ENCODE results near the gene C2orf80.

- TF ChIP-seq SPI1 (IDR thresholded peaks at IDR 0.05; ENCODE audit: borderline replicate concordance, low read depth, low read length), result no peak
- no peak for TF ChIP-seq HDGF (IDR thresholded peaks at IDR 0.05)
- TF ChIP-seq POLR2A (conservative IDR thresholded peaks at IDR 0.05), result no peak
- TF ChIP-seq FOS (IDR thresholded peaks at IDR 0.05; ENCODE audit: extremely low read depth, insufficient read length), result no peak
- TF ChIP-seq ZNF232 (CRISPR knock-in tag; IDR thresholded peaks at IDR 0.05), result no peak
- TF ChIP-seq CREB1 (IDR thresholded peaks at IDR 0.05), result no peak
- no peak for TF ChIP-seq CREB1 (CRISPR knock-in tag; IDR thresholded peaks at IDR 0.05)
- no peak for TF ChIP-seq LEF1 (IDR thresholded peaks at IDR 0.05)
- no peak for TF ChIP-seq SMC3 (conservative IDR thresholded peaks at IDR 0.05; ENCODE audit: insufficient read depth, low read depth, low read length)
- TF ChIP-seq, protein P1, sequence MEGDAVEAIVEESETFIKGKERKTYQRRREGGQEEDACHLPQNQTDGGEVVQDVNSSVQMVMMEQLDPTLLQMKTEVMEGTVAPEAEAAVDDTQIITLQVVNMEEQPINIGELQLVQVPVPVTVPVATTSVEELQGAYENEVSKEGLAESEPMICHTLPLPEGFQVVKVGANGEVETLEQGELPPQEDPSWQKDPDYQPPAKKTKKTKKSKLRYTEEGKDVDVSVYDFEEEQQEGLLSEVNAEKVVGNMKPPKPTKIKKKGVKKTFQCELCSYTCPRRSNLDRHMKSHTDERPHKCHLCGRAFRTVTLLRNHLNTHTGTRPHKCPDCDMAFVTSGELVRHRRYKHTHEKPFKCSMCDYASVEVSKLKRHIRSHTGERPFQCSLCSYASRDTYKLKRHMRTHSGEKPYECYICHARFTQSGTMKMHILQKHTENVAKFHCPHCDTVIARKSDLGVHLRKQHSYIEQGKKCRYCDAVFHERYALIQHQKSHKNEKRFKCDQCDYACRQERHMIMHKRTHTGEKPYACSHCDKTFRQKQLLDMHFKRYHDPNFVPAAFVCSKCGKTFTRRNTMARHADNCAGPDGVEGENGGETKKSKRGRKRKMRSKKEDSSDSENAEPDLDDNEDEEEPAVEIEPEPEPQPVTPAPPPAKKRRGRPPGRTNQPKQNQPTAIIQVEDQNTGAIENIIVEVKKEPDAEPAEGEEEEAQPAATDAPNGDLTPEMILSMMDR (IDR thresholded peaks at IDR 0.05 in 2 of 3, conservative IDR thresholded peaks at IDR 0.05 in 1 of 3; ENCODE audit: insufficient read depth in 2 of 3, low read depth in 1 of 3, low read length in 3 of 3), result no peak
- TF ChIP-seq, protein P2, sequence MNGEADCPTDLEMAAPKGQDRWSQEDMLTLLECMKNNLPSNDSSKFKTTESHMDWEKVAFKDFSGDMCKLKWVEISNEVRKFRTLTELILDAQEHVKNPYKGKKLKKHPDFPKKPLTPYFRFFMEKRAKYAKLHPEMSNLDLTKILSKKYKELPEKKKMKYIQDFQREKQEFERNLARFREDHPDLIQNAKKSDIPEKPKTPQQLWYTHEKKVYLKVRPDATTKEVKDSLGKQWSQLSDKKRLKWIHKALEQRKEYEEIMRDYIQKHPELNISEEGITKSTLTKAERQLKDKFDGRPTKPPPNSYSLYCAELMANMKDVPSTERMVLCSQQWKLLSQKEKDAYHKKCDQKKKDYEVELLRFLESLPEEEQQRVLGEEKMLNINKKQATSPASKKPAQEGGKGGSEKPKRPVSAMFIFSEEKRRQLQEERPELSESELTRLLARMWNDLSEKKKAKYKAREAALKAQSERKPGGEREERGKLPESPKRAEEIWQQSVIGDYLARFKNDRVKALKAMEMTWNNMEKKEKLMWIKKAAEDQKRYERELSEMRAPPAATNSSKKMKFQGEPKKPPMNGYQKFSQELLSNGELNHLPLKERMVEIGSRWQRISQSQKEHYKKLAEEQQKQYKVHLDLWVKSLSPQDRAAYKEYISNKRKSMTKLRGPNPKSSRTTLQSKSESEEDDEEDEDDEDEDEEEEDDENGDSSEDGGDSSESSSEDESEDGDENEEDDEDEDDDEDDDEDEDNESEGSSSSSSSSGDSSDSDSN (IDR thresholded peaks at IDR 0.05; ENCODE audit: borderline replicate concordance in 1 of 2, low read depth in 2 of 2, low read length in 2 of 2), result no peak
- no peak for TF ChIP-seq EP300 (IDR thresholded peaks at IDR 0.05; ENCODE audit: low read length)
Observed at GRCh38 chr2:208150094-208150493, 39.7 kb downstream of the C2orf80 start.

Measured in K562 (cell line).